GM12864 (cell line): ENCODE results near the gene EXOC3L2.
A peak's percentile ranks its signal among the peaks of the same experiment; 100 is the strongest.

Experiments
- DNase-seq: peaks from one replicate; pipeline ENCODE4 v3.0.0-alpha.2; 2011; ENCODE audit warnings: low read depth
- H3K4me3 ChIP-seq: 2 replicates; pipeline ENCODE4 v1.5.1; 2011; ENCODE audit warnings: mild to moderate bottlenecking, low read depth, low read length, control low read depth
- TF ChIP-seq, protein P1 (sequence below): IDR thresholded peaks from 2 replicates; pipeline ENCODE4 v1.5.1; 2011; ENCODE audit warnings: low read depth, mild to moderate bottlenecking, moderate library complexity, low read length, control low read depth, inconsistent platforms; ENCODE audit errors: missing control alignments

EXOC3L2 gene

DNA sequence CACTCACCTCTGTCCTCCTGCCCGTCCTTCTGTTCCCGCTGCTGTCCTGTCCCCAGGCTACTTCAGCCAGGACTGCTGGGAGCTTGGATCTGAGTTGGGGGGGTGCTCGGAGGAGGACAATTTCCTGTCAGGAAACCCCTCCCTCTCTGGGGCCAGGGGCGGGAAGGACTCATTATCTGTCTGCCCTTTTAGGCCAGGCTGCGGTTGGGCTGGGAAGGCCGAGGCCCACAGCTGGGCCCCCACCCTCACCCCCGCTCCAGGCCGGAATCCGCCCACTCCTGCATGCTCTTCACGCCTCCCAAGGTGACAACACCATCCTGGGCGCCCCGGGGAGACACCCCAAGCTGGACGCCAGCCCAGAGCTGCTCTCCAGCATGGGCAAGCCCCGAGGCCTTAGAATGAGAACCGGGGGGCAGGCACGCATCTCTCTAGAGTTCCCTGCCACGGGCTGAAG lies at the start of gene EXOC3L2:
EXOC3L2 (minus strand) TSS at position 74 of the 454 bp plus-strand sequence. CDS start 6,362 bp downstream, outside the sequence.
- H3K4me3 ChIP-seq: no peak within 1 kb of the TSS
- DNase-seq: no peak
- TF ChIP-seq, protein P1, sequence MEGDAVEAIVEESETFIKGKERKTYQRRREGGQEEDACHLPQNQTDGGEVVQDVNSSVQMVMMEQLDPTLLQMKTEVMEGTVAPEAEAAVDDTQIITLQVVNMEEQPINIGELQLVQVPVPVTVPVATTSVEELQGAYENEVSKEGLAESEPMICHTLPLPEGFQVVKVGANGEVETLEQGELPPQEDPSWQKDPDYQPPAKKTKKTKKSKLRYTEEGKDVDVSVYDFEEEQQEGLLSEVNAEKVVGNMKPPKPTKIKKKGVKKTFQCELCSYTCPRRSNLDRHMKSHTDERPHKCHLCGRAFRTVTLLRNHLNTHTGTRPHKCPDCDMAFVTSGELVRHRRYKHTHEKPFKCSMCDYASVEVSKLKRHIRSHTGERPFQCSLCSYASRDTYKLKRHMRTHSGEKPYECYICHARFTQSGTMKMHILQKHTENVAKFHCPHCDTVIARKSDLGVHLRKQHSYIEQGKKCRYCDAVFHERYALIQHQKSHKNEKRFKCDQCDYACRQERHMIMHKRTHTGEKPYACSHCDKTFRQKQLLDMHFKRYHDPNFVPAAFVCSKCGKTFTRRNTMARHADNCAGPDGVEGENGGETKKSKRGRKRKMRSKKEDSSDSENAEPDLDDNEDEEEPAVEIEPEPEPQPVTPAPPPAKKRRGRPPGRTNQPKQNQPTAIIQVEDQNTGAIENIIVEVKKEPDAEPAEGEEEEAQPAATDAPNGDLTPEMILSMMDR: no peak

DNA sequence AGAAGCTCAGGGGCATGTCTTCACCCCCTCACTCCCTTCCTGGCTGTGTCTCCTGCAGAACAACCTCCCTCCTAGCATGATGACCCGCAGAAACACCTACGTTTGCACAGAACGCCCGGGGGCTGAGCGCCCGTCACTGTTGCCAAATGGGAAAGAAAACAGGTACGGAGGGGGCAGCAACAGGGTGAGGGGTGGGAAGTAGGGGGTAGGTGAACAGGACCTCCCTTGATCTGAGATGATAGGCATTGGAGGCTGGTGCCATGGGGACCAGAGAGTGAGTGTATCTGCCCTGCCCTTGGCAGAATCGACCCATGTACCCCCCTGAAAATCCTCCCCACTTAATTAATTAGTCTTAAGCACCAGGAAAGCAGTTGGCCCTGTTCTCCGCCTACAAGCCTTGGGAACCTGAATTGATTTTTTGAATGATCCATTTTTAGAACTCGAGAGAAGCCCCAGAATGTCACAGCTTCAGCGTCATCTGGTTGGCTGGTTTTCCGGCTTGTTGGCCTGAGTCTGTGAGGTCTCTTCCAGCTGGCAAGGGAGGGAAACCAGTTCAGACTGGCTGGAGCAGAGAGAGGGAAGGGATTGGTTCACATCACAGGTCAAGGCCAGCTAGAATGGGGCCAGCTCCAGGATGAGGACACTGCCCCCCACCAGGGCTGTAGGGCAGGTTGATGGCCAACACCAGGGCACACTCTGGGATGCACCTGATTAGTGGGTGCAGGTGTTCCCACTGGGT lies 49.3 kb upstream of the EXOC3L2 start:
- TF ChIP-seq, protein P1: no peak
- H3K4me3 ChIP-seq: no peak overlapping the region
- no peak for DNase-seq

DNA sequence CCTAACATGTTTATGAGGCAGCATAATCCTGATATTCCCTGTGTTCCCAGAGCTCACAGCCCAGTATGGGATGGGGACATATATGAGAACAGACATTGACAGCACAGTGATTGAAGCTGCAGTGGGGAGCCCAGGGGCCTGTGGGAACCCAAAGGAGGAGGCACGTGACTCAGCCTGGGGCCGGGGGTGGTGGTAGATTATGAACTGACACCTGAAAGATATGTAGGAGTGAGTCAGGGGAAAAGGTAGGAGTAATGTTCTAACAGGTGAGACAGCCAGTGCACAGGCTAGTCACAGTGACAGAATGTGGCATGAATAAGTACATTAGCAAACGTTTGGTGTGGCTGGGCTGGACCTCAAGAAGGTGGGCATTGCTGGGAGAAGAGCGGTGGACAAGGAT lies 48.5 kb upstream of the EXOC3L2 start:
- no peak overlapping the region for H3K4me3 ChIP-seq
- no peak for DNase-seq
- TF ChIP-seq, protein P1: no peak

DNA sequence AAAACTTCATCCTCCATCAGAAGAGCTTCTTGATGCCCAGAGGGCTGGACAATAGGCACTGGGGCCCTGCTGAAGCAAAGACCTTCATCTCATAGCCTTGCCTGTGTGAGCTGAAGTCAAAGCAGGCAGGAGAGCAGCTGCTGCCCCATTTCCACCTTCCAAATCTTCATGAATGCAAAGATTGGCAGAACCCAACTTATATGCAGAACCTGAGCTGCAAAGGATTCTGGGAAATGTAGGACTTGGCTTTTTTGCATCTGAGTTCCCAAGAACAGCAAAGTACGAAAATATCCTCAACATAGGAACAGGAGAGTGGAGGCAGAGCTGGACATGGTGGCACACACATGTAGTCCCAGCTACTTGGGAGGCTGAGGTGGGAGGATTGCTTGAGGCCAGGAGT lies 46.6 kb upstream of the EXOC3L2 start:
- H3K4me3 ChIP-seq: no peak overlapping the region
- no peak for DNase-seq
- TF ChIP-seq, protein P1: no peak

DNA sequence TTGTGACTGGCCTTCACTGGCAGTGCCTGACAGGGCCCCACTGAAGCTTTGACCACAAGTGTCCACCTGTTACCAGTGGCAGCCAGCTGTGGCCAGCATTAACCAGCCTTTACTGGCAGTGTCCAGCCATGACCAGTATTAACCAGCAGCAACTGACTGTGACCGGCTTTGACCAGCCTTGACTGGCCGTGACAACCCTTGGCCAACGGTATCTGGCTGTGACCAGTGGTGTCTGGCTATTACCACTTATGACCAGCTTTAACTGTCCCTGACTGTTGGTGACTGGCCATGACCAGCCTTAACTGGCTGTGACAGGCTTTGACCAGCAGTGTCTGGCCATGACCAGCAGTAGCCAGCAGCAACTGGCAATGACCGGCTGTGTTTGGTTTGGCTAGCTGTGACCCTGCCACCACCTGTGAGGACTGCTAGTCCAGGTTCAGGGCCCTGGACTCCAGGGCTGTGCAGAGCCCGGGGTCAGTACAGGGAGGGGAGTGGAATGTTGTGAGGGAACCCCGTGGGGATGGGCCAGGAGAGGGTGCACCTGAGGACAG lies 45.2 kb upstream of the EXOC3L2 start:
- H3K4me3 ChIP-seq: no peak overlapping the region
- DNase-seq: no peak
- TF ChIP-seq, protein P1: no peak

DNA sequence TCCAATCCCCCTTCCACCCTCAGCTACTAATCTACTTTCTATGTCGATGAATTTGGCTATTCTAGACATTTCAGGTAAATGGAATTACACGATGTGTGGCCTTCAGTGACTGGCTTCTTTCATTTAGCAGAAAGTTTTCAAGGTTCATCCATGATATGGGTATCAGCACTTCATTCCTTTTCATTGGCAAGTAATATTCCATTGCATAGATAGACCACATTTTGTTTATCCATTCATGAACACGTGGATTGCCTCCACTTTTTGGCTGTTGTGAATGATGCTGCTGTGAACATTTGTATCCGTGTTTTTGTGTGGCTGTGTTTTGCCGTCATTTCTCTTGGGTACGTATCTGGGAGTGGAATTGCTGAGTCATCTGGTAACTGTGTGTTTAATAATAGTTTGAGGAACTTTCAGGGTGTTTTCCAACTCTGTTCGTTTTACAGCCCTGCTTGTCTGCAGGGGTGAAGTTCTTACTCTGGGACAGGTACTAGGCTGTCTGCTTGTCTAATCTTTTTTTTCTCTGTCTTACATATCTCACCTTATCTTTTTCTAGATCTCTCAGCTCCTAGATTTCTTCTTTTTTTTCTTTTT lies 38.3 kb upstream of the EXOC3L2 start:
- TF ChIP-seq, protein P1: no peak
- DNase-seq: peak; percentile 16
- no peak overlapping the region for H3K4me3 ChIP-seq
